Erythroblast (primary cell): ENCODE results near the gene PPFIBP2.

ENCODE experiments used
- DNase-seq, 2 experiments: peaks; one replicate each; lab custom pipeline; 2025; lab: John Stamatoyannopoulos, UW
- GATA1 ChIP-seq: IDR thresholded peaks from 2 replicates; pipeline ENCODE4 v1.6.1; 2011; ENCODE audit warnings: low read depth, mild to moderate bottlenecking, control low read depth, low read length, moderate library complexity
- POLR2A ChIP-seq: IDR thresholded peaks from 2 replicates; pipeline ENCODE4 v1.6.1; 2011; ENCODE audit warnings: mild to moderate bottlenecking, low read length

PPFIBP2 gene

DNA sequence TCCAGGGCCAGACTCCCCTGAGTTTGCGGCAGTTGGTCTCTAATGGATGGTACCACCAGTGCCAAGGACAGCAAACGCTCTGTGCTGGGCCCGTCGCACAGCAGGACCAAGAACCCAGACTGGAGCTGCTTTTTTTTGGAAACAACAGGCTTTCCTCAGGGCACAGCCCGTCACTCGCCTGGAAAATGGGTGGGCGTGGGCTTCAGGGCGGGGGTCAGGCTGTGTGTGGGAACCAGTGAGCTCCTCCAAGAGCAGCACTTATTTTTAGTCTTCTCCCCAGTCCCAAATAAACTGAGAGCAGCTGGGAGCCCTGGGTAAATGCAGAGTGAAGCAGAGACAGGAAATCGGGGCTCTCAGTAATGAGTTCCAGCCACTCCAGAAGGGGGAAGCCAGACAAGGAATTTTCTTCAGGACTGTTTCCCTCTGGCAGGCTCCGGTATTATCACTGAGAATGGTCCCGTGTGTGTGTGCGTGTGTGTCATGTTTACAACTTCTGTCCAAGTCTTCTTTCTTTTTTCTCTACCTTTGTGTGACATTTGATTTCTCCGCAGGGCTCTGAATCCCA lies 63.0 kb downstream of the PPFIBP2 start:
- no peak for TF ChIP-seq GATA1

DNA sequence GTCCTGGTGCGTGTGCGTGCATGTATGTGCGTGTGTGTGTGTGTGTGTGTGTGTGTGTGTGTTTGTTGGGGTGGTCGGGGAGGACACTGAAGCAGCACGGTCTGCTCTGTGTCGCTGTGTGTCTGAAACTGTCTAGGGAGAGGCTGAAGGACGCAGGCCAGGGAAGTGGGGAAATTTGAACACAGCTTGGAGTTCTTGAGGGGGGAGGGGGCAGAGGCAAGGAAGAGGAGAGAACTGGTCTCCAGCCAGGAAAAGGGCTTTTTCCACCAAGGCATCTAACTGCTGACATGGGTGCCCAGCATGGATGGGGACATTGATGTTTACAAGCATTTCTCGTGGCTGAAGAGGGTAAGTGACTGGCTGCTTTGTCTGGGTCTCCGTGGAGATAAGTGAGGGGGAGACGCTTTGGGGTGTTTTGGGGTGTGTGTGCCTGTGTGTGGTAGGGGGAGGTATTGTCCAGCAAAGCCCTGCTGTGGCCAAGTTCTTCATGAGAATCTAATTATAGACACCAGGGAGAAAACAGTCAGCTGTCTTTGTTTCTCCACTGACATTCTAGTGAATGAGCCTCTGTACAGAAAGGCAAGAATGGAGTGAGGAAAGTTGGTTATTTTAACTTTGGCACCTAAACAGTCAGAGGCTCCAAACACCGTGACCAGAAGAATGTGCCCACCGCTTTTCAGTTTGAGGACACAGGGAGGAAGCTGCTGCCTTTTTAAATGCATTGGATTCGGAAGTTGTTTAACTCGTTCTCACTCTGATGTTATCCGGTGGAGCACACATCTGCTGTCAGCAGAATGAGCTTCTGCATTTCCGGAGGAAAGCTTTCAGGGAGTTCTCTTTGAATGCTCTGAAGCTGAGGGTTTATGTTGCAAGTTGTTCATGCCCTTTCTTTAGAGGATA lies 63.7 kb downstream of the PPFIBP2 start:
- no peak for TF ChIP-seq POLR2A
- TF ChIP-seq GATA1 = no peak
- no peak for DNase-seq

More for the DNA sequence above, 63.0 kb downstream of the PPFIBP2 start:
- DNase-seq = no peak

- DNase-seq = no peak
- TF ChIP-seq GATA1 (no peak), POLR2A (no peak)
Observed at GRCh38 chr11:7578276-7578955, 64.6 kb downstream of the PPFIBP2 start.

GRCh38 chr11:7579361-7579791 lies 65.6 kb downstream of the PPFIBP2 start:
- no peak for DNase-seq
- no peak for TF ChIP-seq GATA1
- no peak for TF ChIP-seq POLR2A

- no peak for TF ChIP-seq POLR2A
- no peak for TF ChIP-seq GATA1
- DNase-seq = no peak
Observed at GRCh38 chr11:7581021-7581590, 67.3 kb downstream of the PPFIBP2 start.

GRCh38 chr11:7582338-7582985 lies 68.7 kb downstream of the PPFIBP2 start:
- no peak for DNase-seq
- no peak for TF ChIP-seq GATA1
- TF ChIP-seq POLR2A = no peak

- no peak for TF ChIP-seq POLR2A
- TF ChIP-seq GATA1 = no peak
Observed at GRCh38 chr11:7583248-7583647, 69.4 kb downstream of the PPFIBP2 start.

GRCh38 chr11:7584910-7585309 lies 71.1 kb downstream of the PPFIBP2 start:
- no peak for TF ChIP-seq POLR2A
- TF ChIP-seq GATA1 = no peak
- DNase-seq = no peak

More at GRCh38 chr11:7583248-7583647, 69.4 kb downstream of the PPFIBP2 start:
- DNase-seq = no peak

DNA sequence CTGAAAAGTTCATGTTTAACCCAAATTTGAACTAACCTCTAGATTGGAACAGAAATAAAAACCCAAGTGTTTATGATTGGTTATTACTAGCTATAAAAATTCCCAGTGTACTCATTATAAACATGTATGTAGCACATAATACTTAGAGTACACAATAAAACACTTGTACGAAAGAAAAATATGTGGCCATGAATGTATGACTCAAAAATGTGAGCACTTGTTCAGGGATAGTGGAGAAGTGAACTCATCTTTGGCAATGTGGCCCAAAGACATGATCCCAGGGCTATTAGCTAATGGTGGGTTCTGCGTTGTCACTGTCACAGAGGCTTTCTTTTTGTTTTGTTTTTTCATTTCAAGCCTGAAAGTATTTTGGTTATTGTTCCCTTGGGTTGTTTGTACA lies 72.0 kb downstream of the PPFIBP2 start:
- TF ChIP-seq POLR2A = no peak
- no peak for TF ChIP-seq GATA1
- no peak for DNase-seq

- TF ChIP-seq GATA1 (no peak), POLR2A (no peak)
- no peak for DNase-seq
Observed at GRCh38 chr11:7586376-7586775, 72.6 kb downstream of the PPFIBP2 start.

DNA sequence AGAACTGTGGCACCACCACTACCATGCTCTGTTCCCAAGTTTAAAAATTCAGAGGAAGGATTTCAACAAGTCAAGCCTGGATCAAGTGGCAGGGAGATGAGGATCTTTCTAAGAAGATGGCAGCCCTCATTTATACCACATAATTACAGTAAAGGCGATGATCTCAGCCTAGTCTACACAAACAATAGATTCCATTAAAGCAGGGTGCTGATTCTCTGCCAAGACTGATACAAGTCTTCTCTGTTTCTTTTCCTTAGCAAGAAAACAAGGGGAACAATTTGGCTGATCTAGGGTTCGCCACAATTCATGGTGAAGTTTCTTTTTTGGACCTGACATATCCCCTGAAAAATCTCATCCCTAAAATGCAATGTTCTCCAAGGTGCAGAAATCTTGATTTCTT lies 73.9 kb downstream of the PPFIBP2 start:
- no peak for TF ChIP-seq GATA1
- no peak for TF ChIP-seq POLR2A
- DNase-seq = no peak

- DNase-seq = no peak
- TF ChIP-seq POLR2A = no peak
- TF ChIP-seq GATA1 = no peak
Observed at GRCh38 chr11:7589861-7590260, 76.1 kb downstream of the PPFIBP2 start.

DNA sequence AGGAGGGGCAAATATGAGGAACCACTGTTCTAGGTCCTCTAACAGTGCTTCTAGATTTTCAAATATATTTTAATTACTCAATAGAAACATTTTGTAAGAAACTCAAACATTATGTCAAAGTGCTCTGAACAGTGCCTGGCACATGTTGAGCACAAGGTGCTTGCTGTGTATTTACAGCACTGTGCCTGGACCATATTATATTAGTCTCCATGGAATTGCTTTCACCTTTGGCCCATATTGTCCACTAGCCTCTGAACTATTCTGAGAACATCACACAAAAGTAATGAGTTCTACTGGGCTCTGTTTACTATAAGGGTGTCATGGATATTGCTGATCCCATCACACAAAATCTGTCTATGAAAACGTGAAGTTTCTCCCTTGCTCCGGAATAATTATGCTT lies 76.7 kb downstream of the PPFIBP2 start:
- DNase-seq = no peak
- TF ChIP-seq GATA1 = no peak
- TF ChIP-seq POLR2A = no peak
